ENCODE measurements around the gene TMEM198. TPM values are rescaled to one million over a fixed set of nuclear protein-coding genes. Genes with fewer than 3 reads are reported as not detected.
A peak's percentile ranks its signal among the peaks of the same experiment; 100 is the strongest.

Gene TMEM198
- total and polyA plus RNA-seq, 4 donors: 0.74 to 1.9 (median 1.5) TPM

- Histone ChIP-seq H3K4me3 (ENCODE audit: low read depth in 1 of 3, low read length in 3 of 3) (no peak overlapping the region), H3K36me3 (ENCODE audit: control insufficient read depth in 4 of 4, insufficient read depth in 3 of 4, low read depth in 1 of 4, low read length in 3 of 4) (peaks cover 0 to 3% (median 1%) of the 10 kb centered on the region in 4 donors), H3K4me1 (ENCODE audit: control insufficient read depth in 4 of 4, insufficient read depth in 4 of 4, low read length in 3 of 4) (peaks cover 0 to 9% (median 6%) of the 10 kb centered on the region in 4 donors), H3K27me3 (ENCODE audit: control insufficient read depth in 4 of 4, insufficient read depth in 4 of 4, low read length in 3 of 4) (no peaks in the 10 kb centered on the region), H3K9ac (ENCODE audit: low read depth in 1 of 2, low read length in 2 of 2) (no peak overlapping the region), H3K27ac (ENCODE audit: low read depth in 1 of 2, low read length in 2 of 2) (no peak overlapping the region), H3K9me3 (ENCODE audit: control insufficient read depth in 4 of 4, low read length in 3 of 4) (no peaks in the 10 kb centered on the region)
- WGBS: 45% methylated on average over 15 of the region's 15 CpGs
- peak; percentile 77 for DNase-seq (ENCODE audit: low spot score)
- TF ChIP-seq, protein P1, sequence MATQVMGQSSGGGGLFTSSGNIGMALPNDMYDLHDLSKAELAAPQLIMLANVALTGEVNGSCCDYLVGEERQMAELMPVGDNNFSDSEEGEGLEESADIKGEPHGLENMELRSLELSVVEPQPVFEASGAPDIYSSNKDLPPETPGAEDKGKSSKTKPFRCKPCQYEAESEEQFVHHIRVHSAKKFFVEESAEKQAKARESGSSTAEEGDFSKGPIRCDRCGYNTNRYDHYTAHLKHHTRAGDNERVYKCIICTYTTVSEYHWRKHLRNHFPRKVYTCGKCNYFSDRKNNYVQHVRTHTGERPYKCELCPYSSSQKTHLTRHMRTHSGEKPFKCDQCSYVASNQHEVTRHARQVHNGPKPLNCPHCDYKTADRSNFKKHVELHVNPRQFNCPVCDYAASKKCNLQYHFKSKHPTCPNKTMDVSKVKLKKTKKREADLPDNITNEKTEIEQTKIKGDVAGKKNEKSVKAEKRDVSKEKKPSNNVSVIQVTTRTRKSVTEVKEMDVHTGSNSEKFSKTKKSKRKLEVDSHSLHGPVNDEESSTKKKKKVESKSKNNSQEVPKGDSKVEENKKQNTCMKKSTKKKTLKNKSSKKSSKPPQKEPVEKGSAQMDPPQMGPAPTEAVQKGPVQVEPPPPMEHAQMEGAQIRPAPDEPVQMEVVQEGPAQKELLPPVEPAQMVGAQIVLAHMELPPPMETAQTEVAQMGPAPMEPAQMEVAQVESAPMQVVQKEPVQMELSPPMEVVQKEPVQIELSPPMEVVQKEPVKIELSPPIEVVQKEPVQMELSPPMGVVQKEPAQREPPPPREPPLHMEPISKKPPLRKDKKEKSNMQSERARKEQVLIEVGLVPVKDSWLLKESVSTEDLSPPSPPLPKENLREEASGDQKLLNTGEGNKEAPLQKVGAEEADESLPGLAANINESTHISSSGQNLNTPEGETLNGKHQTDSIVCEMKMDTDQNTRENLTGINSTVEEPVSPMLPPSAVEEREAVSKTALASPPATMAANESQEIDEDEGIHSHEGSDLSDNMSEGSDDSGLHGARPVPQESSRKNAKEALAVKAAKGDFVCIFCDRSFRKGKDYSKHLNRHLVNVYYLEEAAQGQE (IDR thresholded peaks at IDR 0.05): no peak
Observed at GRCh38 chr2:219511547-219512325, 32.1 kb upstream of the TMEM198 start.

DNA sequence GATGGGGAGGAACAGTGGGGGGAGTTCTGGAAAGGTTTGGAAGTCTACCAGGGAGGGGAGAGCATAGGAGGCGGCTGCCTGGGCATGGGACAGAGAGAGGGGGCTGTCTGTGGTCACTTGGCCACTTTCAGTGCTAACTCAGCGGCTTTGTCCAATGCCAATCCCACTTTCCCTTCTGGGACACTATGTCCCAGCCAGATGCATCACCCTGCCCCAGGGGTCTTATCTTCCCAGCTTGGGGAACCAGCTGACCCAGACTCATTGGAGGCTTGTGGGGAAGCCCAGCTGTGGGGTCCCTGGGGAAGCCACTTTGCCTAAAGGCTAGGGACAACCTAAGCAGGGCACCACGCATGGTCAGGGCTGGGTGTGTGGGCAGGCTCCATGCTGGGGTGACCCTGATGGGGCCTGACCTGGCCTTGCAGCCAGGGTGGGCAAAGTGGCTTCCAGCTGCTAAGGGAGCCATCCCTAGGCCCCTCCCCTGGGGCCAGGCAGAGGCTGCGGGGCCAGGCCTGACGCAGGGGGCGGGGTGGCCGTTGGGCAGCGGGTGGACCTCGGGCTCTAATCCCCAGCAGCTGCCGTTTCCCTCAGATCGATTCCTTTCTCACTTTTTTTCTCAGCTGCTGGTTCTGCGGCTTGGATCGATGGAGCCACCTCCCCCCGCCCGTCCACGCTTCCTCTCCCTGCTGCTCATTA lies 31.2 kb upstream of the TMEM198 start:
- Histone ChIP-seq H3K27me3 (ENCODE audit: control insufficient read depth in 4 of 4, insufficient read depth in 4 of 4, low read length in 3 of 4) (no peaks in the 10 kb centered on the region), H3K9me3 (ENCODE audit: control insufficient read depth in 4 of 4, low read length in 3 of 4) (no peaks in the 10 kb centered on the region), H3K9ac (ENCODE audit: low read depth in 1 of 2, low read length in 2 of 2) (no peak overlapping the region), H3K4me1 (ENCODE audit: control insufficient read depth in 4 of 4, insufficient read depth in 4 of 4, low read length in 3 of 4) (peaks cover 0 to 9% (median 6%) of the 10 kb centered on the region in 4 donors), H3K27ac (ENCODE audit: low read depth in 1 of 2, low read length in 2 of 2) (no peak overlapping the region), H3K4me3 (ENCODE audit: low read depth in 1 of 3, low read length in 3 of 3) (no peak overlapping the region), H3K36me3 (ENCODE audit: control insufficient read depth in 4 of 4, insufficient read depth in 3 of 4, low read depth in 1 of 4, low read length in 3 of 4) (no peaks in the 10 kb centered on the region)
- peak; percentile 63 for DNase-seq (ENCODE audit: low spot score)
- TF ChIP-seq NR2F2 (IDR thresholded peaks at IDR 0.05) (no peak), SP1 (IDR thresholded peaks at IDR 0.05) (no peak), ZBTB33 (IDR thresholded peaks at IDR 0.05) (no peak), TAF1 (conservative IDR thresholded peaks at IDR 0.05) (no peak), RAD21 (IDR thresholded peaks at IDR 0.05) (no peak), JUND (IDR thresholded peaks at IDR 0.05) (no peak), ATF3 (IDR thresholded peaks at IDR 0.05) (no peak), MAX (IDR thresholded peaks at IDR 0.05) (no peak), HNF4A (conservative IDR thresholded peaks at IDR 0.05) (no peak), FOXA2 (IDR thresholded peaks at IDR 0.05) (no peak), HNF4G (IDR thresholded peaks at IDR 0.05) (no peak), YY1 (IDR thresholded peaks at IDR 0.05) (no peak), CTCF (IDR thresholded peaks at IDR 0.05; ENCODE audit: low read depth, low read length, missing input control) (no peak)
- TF ChIP-seq, protein P1 (IDR thresholded peaks at IDR 0.05): no peak
- 19% methylated on average over 16 of the region's 16 CpGs for WGBS
